Measurements from ENCODE around the gene DIRAS1.

The DIRAS1 gene

GRCh38 chr19:2755448-2755705 lies 34.2 kb upstream of the DIRAS1 start:
- DNase-seq (ENCODE audit: low read depth in 2 of 2), result no peak

GRCh38 chr19:2754659-2755447 lies 33.7 kb upstream of the DIRAS1 start:
- no peak for DNase-seq (ENCODE audit: low read depth in 2 of 2)

- DNase-seq (ENCODE audit: low read depth in 2 of 2), result no peak
These were observed 30.3 kb upstream of the DIRAS1 start for GRCh38 chr19:2751438-2751830.

- DNase-seq (ENCODE audit: low read depth in 2 of 2), result no peak
These were observed 29.8 kb upstream of the DIRAS1 start for GRCh38 chr19:2750808-2751437.

- DNase-seq (ENCODE audit: low read depth in 2 of 2), result no peak
These were observed 26.2 kb upstream of the DIRAS1 start for GRCh38 chr19:2747349-2747748.

GRCh38 chr19:2744113-2744512 lies 22.9 kb upstream of the DIRAS1 start:
- DNase-seq (ENCODE audit: low read depth in 2 of 2), result no peak

GRCh38 chr19:2743099-2743498 lies 21.9 kb upstream of the DIRAS1 start:
- no peak for DNase-seq (ENCODE audit: low read depth in 2 of 2)

GRCh38 chr19:2740314-2740656 lies 19.1 kb upstream of the DIRAS1 start:
- no peak for DNase-seq (ENCODE audit: low read depth in 2 of 2)

- DNase-seq (ENCODE audit: low read depth in 2 of 2), result peak; percentile 98 to 100
These were observed 18.6 kb upstream of the DIRAS1 start, which contains the start of gene SLC39A3 for GRCh38 chr19:2739602-2740313. SLC39A3 (minus strand) TSS chr19:2740017; CDS start chr19:2737257, 2,760 bp downstream.

GRCh38 chr19:2736550-2737190 lies 15.5 kb upstream of the DIRAS1 start:
- no peak for DNase-seq (ENCODE audit: low read depth in 2 of 2)

- no peak for DNase-seq (ENCODE audit: low read depth in 2 of 2)
These were observed 14.2 kb upstream of the DIRAS1 start for GRCh38 chr19:2735374-2735773.

GRCh38 chr19:2734589-2735288 lies 13.6 kb upstream of the DIRAS1 start:
- no peak for DNase-seq (ENCODE audit: low read depth in 2 of 2)

GRCh38 chr19:2733930-2734588 lies 12.9 kb upstream of the DIRAS1 start:
- DNase-seq (ENCODE audit: low read depth in 2 of 2), result no peak

- DNase-seq (ENCODE audit: low read depth in 2 of 2), result no peak
These were observed 11.7 kb upstream of the DIRAS1 start for GRCh38 chr19:2732883-2733282.

- no peak for DNase-seq (ENCODE audit: low read depth in 2 of 2)
These were observed 11.1 kb upstream of the DIRAS1 start for GRCh38 chr19:2732157-2732725.

GRCh38 chr19:2731181-2731995 lies 10.2 kb upstream of the DIRAS1 start:
- DNase-seq (ENCODE audit: low read depth in 2 of 2), result no peak

- DNase-seq (ENCODE audit: low read depth in 2 of 2), result no peak
These were observed 9.0 kb upstream of the DIRAS1 start for GRCh38 chr19:2729943-2730818.

- no peak for DNase-seq (ENCODE audit: low read depth in 2 of 2)
These were observed 7.7 kb upstream of the DIRAS1 start for GRCh38 chr19:2728783-2729387.

GRCh38 chr19:2727640-2727944 lies 6.4 kb upstream of the DIRAS1 start:
- DNase-seq (ENCODE audit: low read depth in 2 of 2), result no peak

Data from stimulated activated CD4-positive, alpha-beta T cell treated with anti-CD3 and anti-CD28 coated beads, Interleukin-15, amount 100 ng/mL, for 48 hours (primary cell).